GM12801 (cell line): ENCODE data around the gene PSME4.

Source experiments
- TF ChIP-seq, protein P1 (sequence below): IDR thresholded peaks from one replicate; pipeline ENCODE4 v1.5.1; 2011; ENCODE audit warnings: control low read depth; ENCODE audit not compliant: insufficient read length; ENCODE audit errors: extremely low read depth

PSME4 gene

DNA sequence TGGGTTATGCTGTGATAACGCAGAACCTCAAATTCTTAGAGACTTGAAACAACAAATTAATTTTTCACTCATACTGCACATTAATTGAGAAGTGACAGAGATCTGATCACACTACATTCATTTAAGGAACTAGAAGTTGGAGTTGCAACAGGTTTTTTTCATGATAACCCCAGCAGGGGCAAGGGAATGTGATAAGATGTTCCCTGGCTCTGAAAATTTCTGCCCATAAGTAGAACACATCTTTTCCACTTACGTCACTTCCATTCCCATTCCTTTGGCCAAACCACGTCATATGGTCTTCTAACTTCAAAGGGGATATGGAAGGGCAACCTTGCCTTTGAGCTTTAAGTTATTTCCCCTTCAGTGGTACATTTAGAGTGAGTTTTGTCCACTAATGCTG is 29.7 kb upstream of the PSME4 start:
- TF ChIP-seq, protein P1, sequence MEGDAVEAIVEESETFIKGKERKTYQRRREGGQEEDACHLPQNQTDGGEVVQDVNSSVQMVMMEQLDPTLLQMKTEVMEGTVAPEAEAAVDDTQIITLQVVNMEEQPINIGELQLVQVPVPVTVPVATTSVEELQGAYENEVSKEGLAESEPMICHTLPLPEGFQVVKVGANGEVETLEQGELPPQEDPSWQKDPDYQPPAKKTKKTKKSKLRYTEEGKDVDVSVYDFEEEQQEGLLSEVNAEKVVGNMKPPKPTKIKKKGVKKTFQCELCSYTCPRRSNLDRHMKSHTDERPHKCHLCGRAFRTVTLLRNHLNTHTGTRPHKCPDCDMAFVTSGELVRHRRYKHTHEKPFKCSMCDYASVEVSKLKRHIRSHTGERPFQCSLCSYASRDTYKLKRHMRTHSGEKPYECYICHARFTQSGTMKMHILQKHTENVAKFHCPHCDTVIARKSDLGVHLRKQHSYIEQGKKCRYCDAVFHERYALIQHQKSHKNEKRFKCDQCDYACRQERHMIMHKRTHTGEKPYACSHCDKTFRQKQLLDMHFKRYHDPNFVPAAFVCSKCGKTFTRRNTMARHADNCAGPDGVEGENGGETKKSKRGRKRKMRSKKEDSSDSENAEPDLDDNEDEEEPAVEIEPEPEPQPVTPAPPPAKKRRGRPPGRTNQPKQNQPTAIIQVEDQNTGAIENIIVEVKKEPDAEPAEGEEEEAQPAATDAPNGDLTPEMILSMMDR: no peak

DNA sequence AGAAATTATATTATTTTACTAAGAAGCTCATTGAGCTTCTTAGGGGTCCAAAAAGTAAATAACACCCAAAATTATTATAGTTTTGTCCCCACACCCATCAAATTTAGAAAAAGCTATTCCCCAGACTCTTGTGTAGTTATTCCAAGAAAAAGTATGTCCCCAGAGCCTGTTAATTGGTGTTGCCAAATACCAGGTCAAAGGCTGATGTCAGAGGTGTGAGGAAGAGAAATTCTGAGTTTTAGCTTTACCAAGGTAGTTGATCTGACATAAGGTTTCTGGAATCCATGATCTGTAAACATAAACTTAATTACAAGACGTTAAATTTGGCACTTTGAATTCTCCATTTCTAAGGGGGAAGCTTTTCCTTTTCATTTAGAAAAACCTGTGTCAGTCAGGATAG is 29.3 kb upstream of the PSME4 start:
- TF ChIP-seq, protein P1: no peak

DNA sequence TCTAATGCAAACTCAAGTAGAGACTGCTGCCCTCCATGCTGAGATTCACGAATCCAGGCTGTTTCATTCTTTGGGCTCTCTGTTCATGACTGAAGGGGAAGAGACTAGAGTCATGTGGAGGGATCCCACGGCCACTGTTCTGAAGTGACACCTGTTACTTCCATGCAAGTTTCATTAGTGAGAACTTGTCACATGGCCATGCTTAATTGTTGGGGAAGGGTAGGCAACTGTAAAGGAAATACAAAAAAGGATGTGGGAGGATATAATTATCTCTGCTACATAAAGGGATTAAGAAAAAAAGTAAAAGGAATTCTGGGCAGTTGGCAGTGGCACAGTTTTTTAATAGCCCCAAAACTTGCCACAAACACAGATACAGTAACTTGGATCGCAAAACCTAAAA is 28.0 kb upstream of the PSME4 start:
- TF ChIP-seq, protein P1: no peak

DNA sequence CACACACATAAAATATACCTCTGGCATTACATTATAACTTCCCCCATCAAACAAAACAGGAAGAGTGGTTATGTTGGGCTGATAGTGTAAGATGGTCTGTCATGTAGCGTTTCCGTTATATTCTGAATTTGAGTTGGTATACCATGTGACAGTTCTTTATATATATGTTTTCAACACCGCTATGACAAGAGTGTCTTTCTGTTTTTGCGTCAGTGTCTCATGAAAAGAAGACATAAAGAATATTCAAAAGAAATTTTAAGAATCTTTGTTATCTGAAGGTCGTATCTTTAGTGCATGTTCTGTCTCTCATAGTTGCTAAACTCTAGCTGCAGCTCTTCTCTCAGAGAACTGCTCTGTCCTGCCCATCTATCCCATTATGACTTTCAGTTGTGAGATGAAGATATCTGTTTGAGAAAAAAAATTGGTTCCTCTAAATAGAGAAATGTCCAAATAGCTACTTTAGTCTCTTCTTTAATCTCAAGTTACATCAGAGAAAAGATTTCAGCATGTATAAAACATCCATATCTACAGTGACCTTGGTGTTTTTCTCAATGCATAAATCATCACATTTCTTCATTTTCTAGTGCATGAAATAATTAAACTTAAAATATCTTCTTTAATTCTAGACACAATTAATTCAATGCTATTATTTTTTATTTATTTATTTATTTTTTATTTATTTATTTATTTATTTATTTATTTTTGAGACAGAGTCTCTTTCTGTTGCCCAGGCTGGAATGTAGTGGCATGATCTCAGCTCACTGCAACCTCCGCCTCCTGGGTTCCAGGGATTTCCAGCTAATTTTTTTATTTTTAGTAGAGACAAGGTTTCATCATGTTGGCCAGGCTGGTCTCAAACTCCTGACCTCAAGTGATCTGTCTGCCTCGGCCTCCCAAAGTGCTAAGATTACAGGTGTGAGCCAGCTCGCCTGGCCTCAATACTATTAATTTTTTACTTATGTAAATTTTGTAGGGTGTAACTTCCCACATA is 24.3 kb upstream of the PSME4 start:
- TF ChIP-seq, protein P1: no peak

GRCh38 chr2:53991948-53992347 is 21.2 kb upstream of the PSME4 start:
- TF ChIP-seq, protein P1: no peak

GRCh38 chr2:53989210-53989862 is 18.5 kb upstream of the PSME4 start:
- TF ChIP-seq, protein P1: no peak

DNA sequence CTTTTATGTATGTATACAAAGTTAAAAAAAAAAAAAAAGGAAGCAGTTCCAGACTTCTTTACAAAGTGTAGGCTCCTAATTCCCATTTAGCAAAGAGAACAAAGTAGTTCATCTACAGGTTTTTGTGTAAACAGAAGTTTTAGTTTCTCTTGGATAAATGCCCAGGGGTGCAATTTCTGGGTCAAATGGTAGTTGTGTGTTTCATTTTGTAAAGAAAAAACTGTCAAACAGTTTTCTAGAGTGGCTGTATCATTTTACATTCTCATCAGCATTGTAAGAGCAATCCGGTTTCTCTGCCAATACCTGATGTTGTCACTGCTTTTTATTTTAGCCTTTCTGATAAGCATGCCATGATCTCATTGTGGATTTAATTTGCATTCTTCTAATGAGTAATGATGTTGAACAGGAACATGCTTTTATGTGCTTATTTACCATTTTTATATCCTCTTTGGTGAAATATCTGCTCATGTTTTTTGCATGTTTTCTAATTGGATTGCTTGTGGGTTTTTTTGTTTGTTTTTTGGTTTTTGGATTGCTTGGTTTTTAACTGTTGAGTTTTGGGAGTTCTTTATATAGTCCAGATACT is 16.6 kb upstream of the PSME4 start:
- TF ChIP-seq, protein P1: no peak
